AG08396 (cell line): ENCODE measurements around the gene NUPR1.
"Not testable (repeated sequence)": the region's sequence is repeated elsewhere in the genome, so short reads cannot be mapped to it uniquely, and the experiment has no call there.

ENCODE experiments used
- DNase-seq: peaks from one replicate; pipeline ENCODE4 v3.0.0; 2012; ENCODE audit warnings: low spot score, mixed read lengths

The NUPR1 gene

GRCh38 chr16:28538733-28539596, at the start of gene NUPR1:
NUPR1 (minus strand) TSS chr16:28538974; CDS start chr16:28538907, 67 bp downstream.
- peak; percentile 95 for DNase-seq

GRCh38 chr16:28587386-28587785, 48.6 kb upstream of the NUPR1 start:
- DNase-seq, result no peak

GRCh38 chr16:28586466-28586865, 47.7 kb upstream of the NUPR1 start:
- no peak for DNase-seq

DNA sequence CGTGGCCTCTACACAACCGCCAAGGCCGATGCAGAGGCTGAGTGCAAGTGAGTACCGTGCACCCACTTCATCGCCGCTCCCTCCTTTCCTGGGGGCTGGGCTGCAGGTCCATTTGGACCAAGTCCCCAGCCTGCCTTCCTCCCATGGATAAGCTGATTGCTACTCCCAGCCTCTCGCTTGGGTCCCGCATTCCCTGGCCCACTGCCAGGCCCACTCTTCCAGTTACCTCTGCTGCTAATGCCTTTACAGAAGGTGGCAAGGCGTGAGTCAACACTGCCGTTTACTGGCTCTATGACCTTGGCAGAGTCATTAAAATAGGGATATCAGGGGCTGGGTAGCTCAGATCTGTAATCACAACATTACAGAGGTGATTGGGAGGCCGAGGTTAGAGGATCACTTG, 46.9 kb upstream of the NUPR1 start:
- DNase-seq, result no peak

- no peak for DNase-seq
These were observed 42.0 kb upstream of the NUPR1 start for GRCh38 chr16:28580726-28581315.

DNA sequence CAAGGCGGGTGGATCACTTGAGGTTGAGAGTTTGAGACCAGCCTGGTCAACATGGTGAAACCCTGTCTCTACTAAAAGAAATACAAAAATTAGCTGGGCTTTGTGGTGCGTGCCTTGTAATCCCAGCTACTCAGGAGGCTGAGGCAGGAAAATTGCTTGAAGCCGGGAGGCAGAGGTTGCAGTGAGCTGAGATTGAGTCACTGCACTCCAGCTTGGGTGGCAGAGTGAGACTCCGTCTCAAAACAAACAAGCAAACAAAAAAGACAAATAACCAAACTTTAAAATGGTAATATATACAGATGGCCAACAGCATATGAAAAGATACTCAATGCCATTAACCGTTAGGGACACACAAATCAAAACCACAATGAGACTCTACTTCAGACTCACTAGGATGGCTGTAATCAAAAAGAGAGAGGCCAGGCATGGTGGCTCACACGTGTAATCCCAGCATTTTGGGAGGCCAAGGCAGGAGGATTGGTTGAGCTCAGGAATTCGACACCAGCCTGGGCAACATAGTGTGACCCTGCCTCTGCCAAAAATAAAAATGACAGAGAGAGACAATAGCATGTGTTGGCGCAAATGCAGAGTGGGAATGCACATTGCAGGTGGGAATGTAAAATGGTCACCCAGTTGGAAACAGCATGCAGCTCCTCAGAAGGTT, 36.8 kb upstream of the NUPR1 start:
- DNase-seq, result no peak

DNA sequence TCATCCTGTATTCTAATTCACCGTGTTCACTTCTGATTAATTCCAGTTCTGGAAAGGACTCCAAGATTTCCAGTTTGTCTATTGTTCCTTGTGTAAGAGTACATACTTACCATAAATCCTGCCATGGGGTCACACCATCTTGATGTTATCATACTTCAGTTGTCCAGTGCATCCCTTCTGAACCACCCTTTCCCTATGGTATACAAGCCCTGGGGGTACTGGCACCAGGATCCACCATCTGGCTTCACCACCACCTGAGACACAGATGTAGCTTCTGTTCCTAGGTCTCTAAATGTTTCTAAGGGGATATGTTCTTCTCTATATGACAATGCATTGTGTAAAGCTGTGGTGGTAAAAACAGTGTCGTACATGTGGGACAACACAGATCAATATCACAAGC, 36.2 kb upstream of the NUPR1 start:
- no peak for DNase-seq

DNA sequence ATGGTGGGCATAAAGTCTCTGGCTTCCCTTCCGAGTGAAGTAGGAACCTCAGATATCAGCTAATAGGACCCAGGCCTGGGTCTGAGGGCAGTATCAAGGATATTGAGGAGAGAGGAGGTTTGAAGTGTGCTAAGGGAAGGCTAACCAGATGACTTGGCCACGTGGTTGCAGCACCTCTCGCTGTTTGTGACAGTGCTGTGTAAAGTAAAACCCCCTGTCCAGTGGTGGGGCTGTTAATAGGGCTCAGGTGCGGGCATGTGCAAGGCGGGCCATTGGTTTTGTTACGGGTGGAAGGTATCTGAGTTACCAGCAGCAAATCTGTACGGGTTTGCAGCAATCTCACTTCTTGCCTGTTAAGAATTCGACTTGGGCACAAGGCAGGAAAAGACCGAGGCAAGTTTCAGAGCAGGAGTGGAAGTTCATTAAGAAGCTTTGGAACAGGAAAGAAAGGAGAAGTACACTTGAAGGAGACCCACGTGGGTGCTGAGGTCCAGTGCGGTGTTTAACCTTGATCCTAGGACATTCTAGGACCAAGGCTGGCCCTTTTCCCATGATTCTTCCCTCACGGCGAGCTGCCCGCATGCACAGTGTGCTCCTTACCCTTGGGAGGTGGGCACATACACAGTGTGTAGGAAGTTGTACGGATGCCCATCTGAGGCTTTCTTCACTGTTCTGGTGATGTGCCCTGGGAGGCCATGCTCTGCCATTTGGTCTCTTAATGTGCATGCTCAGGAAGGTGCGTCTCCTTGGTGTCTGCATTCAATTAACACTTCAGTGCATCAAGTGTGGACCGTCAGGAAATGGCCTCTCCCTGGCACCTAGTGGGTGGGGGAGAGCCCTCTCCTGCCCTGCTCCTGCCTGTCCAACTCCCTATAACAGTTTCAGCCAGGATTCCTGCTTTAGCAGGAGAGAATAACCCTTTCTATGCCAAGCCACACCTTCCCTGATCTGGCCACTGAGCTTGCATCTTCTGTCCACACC, 35.3 kb upstream of the NUPR1 start:
- DNase-seq, result no peak

- DNase-seq, result peak; percentile 36
These were observed 34.1 kb upstream of the NUPR1 start for GRCh38 chr16:28572696-28573510.

DNA sequence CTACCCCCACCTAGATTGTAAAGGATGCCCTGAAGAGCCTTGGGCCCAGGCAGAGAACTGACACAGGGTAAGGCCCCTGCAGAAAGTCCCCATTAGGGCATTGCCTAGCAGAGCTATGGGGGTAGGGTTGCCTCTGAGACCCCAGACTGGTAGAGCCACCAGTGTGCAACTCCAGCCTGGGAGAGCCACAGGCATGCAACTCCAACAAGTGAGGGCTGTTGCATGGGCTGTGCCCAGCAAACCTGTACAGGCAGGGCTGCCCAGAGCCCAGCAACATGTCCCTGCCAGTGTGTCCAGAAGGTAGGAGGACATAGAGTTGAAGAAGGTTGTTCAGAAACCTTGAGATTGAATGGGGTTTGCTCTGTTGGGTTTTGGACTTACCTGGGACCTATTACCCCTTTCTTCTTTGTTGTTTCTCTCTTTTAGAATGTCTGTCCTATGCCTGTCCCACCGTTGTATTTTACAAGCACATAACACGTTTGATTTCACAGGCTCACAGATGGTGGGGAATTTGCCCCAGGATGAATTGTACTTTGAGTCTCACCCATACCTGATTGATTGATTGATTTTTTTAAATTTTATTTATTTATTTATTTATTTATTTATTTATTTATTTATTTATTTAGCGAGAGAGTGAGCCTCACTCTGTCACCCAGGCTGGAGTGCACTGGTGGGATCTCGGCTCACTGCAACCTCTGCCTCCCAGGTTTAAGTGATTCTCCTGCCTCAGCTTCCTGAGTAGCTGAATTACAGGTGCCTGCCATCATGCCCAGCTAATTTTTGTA, 31.4 kb upstream of the NUPR1 start:
- DNase-seq, result no peak

DNA sequence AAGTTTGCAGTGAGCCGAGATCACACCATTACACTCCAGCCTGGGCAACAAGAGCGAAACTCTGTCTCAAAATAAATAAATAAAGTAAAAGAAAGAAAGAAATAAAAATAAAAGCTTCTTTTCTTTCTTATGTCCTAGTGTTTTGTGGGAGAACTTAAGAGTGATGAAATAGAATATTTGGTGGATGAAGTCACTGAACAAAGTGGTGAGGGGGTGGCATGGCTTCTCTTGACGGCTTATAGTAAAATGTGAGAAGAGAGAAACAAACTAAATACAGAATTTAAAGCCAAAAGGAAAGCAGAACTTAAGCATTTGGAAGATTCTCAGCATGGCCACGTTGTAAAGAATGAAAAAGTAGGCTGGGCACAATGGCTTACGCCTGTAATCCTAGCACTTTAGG, 30.2 kb upstream of the NUPR1 start:
- no peak for DNase-seq

DNA sequence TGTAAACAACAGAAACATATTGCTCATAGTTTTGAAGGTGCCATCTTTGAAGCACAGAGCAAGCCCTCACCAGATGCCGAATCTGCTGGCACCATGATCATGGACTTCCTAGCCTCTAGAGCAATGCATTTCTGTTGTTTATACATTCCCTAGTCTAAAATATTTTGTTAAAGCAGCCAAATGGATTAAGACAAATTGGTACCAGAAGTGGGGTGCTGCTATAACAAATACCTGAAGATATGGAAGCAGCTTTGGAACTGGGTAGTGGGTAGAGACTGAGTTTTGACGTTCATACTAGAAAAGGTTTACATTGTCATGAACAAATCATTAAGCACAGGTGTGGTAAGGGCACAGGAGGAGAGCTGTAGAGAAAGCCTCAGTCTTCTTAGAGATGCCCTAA, 28.5 kb upstream of the NUPR1 start:
- no peak for DNase-seq

DNA sequence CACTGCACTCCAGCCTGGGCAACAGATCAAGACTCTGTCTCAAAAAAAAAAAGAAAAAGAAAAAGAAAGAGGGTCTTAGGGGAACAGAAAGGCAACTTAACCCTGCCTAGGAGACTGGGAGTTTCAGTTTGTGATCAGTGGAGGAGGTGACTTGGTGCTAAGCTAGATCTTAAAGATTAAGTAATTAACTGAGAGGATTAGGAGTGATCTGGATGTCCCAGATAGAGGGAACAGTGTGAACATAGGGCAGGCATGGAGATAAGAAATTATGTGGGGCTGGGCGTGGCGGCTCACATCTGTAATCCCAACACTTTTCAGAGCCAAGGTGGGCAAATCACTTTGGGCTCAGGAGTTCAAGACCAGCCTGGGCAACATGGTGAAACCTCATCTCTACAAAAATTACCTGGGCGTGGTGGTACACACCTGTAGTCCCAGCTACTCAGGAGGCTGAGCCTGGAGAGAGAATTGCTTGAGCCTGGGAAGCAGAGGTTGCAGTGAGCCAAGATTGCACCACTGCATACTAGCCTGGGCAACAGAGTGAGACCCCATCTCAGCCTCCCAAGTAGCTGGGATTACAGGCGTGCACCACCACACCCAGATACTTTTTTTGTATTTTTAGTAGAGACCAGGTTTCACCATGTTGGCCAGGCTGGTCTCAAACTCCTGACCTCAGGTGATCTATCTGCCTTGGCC, 27.6 kb upstream of the NUPR1 start:
- DNase-seq, result not testable (repeated sequence)

DNA sequence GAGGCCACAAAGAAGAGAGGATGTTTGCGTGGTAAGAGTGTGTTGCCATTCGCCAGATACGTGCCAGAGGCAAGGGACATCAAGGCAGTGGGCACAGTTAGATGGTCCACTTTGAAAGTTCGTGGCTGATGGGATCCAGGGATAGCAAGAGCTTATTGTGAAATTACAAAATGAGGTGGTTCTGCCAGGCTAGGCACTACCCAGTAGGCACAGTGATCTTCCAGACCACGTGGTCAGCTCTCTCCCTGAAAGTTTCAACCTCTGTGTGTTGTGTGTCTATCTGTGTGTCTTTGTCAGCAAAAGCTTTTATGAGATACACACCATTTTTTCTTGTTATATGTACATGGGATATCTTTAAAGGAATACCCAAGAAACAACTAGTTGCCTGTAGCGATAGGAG, 24.4 kb upstream of the NUPR1 start:
- no peak for DNase-seq

- no peak for DNase-seq
These were observed 23.4 kb upstream of the NUPR1 start for GRCh38 chr16:28562199-28562598.

- peak; percentile 26 for DNase-seq
These were observed 22.9 kb upstream of the NUPR1 start for GRCh38 chr16:28561557-28562187.

DNA sequence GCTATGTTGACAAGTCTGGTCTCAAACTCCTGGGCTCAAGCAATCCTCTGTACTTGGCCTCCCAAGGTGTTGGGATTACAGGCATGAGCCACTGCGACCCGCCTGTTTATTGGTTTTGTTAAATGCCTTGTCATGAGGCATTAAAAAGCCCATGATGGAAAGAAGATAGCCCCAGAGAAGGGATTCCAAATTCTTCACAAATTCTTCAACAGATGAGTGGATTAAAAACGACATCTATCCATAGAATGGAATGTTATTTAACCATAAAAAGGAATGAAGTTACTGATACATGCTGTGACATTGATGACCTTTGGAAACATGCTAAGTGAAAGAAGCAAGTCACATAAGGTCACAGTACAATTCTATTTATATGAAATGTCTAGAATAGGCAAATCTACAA, 19.7 kb upstream of the NUPR1 start:
- no peak for DNase-seq

DNA sequence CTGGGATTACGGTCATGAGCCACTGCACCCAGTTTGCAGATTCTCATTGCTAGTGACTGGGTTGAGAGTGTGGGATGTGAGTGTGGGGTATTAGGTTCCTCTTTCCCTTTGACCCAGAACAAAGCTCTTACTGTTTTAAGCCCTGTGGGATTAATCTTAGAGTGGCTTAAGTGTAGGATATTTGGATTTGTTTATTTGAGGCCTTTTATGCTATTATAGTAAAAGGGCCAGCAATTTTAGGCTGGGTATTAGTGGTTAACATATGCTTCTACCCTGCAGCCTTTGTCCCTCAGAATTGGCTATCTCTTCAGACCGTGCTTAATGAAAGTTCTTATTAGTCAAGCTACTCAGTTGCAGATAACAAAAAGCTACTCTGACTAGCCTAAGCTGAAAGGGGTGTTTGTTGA, 18.1 kb upstream of the NUPR1 start:
- DNase-seq, result no peak

- DNase-seq, result no peak
These were observed 16.8 kb upstream of the NUPR1 start for GRCh38 chr16:28555561-28555960.
